IMR-90 (cell line): Measurements from ENCODE around the gene FAF1. TPM values are rescaled to one million over a fixed set of nuclear protein-coding genes. Genes with fewer than 3 reads are reported as not detected.

Experiments used
- ATAC-seq: fragments of 200-7000 bp; cut with Tn5 transposase; 2 replicates; pipeline ENCODE4 v1.9.1; 2020; ENCODE audit warnings: low read depth, mild to moderate bottlenecking, moderate library complexity
- BruUV-seq: library from RNA; stranded (reverse); fragments of 400-500 nt; replicated peaks from 2 replicates; lab custom pipeline; 2021; lab: Mats Ljungman, UMichigan
- CTCF ChIA-PET: fragments of 300-600 bp; formaldehyde crosslinking; extraction: SDS; loops from one replicate; lab custom pipeline; 2021; ENCODE audit warnings: antibody characterized with exemption; lab: Yijun Ruan, JAX
- POLR2A ChIA-PET: fragments of 300-600 bp; sonication (Branson Sonifier 250); formaldehyde crosslinking; loops from one replicate; lab custom pipeline; 2022; ENCODE audit warnings: antibody characterized with exemption; ENCODE audit not compliant: unreplicated experiment; lab: Charles Lee
- DNase-seq: peaks from one replicate; pipeline ENCODE4 v3.0.0; 2013
- H2AFZ ChIP-seq: replicated peaks from 2 replicates; pipeline ENCODE3; 2013; ENCODE audit warnings: low read length, mild to moderate bottlenecking; ENCODE audit not compliant: poor library complexity
- H2AK5ac ChIP-seq: 2 replicates; pipeline ENCODE4 v1.6.1; 2013; ENCODE audit warnings: low read depth, low read length, inconsistent platforms
- H2AK9ac ChIP-seq: replicated peaks from 2 replicates; pipeline ENCODE3; 2013; ENCODE audit warnings: mild to moderate bottlenecking, low read depth, low read length, moderate library complexity; ENCODE audit not compliant: poor library complexity
- H2BK120ac ChIP-seq: 2 replicates; pipeline ENCODE4 v1.6.1; 2013; ENCODE audit warnings: low read depth, low read length, inconsistent platforms
- H2BK15ac ChIP-seq: 3 replicates; pipeline ENCODE4 v1.6.1; 2013; ENCODE audit warnings: low read depth, low read length, inconsistent platforms
- H2BK20ac ChIP-seq: 2 replicates; pipeline ENCODE4 v1.6.1; 2013; ENCODE audit warnings: low read depth, mild to moderate bottlenecking, inconsistent platforms, low read length, moderate library complexity
- H2BK5ac ChIP-seq: 2 replicates; pipeline ENCODE4 v1.6.1; 2013; ENCODE audit warnings: mild to moderate bottlenecking, low read depth, low read length, inconsistent platforms; ENCODE audit not compliant: poor library complexity, severe bottlenecking
- H3K14ac ChIP-seq: replicated peaks from 2 replicates; pipeline ENCODE4 v1.6.1; 2013; ENCODE audit warnings: low read depth, low read length, inconsistent platforms
- H3K18ac ChIP-seq: 2 replicates; pipeline ENCODE4 v1.6.1; 2013; ENCODE audit warnings: low read depth, low read length, control low read depth
- H3K23ac ChIP-seq: 2 replicates; pipeline ENCODE4 v1.6.1; 2013; ENCODE audit warnings: low read depth, low read length, inconsistent platforms
- H3K27ac ChIP-seq: 2 replicates; pipeline ENCODE4 v1.5.1; 2013; ENCODE audit warnings: mild to moderate bottlenecking, control low read depth, low read length; ENCODE audit not compliant: insufficient read depth
- H3K27me3 ChIP-seq: 2 replicates; pipeline ENCODE4 v1.6.1; 2013; ENCODE audit warnings: low read length; ENCODE audit not compliant: control insufficient read depth, insufficient read depth
- H3K36me3 ChIP-seq: 2 replicates; pipeline ENCODE4 v1.6.1; 2013; ENCODE audit warnings: low read length, mixed read lengths; ENCODE audit not compliant: control insufficient read depth, insufficient read depth
- H3K4ac ChIP-seq: 2 replicates; pipeline ENCODE4 v1.6.1; 2013; ENCODE audit warnings: low read depth, low read length, inconsistent platforms
- H3K4me1 ChIP-seq: 2 replicates; pipeline ENCODE4 v1.6.1; 2013; ENCODE audit warnings: low read length, mixed read lengths; ENCODE audit not compliant: control insufficient read depth, insufficient read depth
- H3K4me2 ChIP-seq: 2 replicates; pipeline ENCODE4 v1.6.1; 2013; ENCODE audit warnings: low read depth, mild to moderate bottlenecking, control low read depth, low read length, moderate library complexity
- H3K4me3 ChIP-seq: 2 replicates; pipeline ENCODE4 v1.5.1; 2013; ENCODE audit warnings: low read depth, mild to moderate bottlenecking, control low read depth, low read length, moderate library complexity; ENCODE audit not compliant: insufficient read depth
- H3K56ac ChIP-seq: 2 replicates; pipeline ENCODE4 v1.6.1; 2013; ENCODE audit warnings: low read length, inconsistent platforms; ENCODE audit not compliant: insufficient read depth; ENCODE audit errors: extremely low read depth
- H3K79me1 ChIP-seq, 2 experiments: 2 replicates each; pipeline ENCODE4 v1.6.1; 2013; ENCODE audit warnings: low read length in 2 of 2, inconsistent platforms in 1 of 2, low read depth in 1 of 2
- H3K9ac ChIP-seq: 2 replicates; pipeline ENCODE4 v1.6.1; 2013; ENCODE audit warnings: low read depth, low read length, control low read depth
- H3K9me1 ChIP-seq: 2 replicates; pipeline ENCODE4 v1.6.1; 2013; ENCODE audit warnings: low read length, inconsistent platforms; ENCODE audit not compliant: insufficient read depth
- H3K9me3 ChIP-seq: 2 replicates; pipeline ENCODE4 v1.6.1; 2013; ENCODE audit warnings: low read length; ENCODE audit not compliant: control insufficient read depth, insufficient read depth
- H4K20me1 ChIP-seq: 2 replicates; pipeline ENCODE4 v1.6.1; 2013; ENCODE audit warnings: low read length, inconsistent platforms; ENCODE audit not compliant: insufficient read depth
- H4K5ac ChIP-seq: 2 replicates; pipeline ENCODE4 v1.6.1; 2013; ENCODE audit warnings: mild to moderate bottlenecking, low read depth, low read length, control low read depth
- H4K8ac ChIP-seq, 2 experiments: 2 replicates each; pipeline ENCODE4 v1.6.1; 2013; ENCODE audit warnings: low read depth in 2 of 2, low read length in 2 of 2, control low read depth in 1 of 2, inconsistent platforms in 1 of 2
- H4K91ac ChIP-seq: 2 replicates; pipeline ENCODE4 v1.6.1; 2013; ENCODE audit warnings: low read depth, low read length, inconsistent platforms; ENCODE audit not compliant: insufficient read depth
- BHLHE40 ChIP-seq: fragments of 150-350 bp; IDR thresholded peaks from 2 replicates; pipeline ENCODE4 v1.6.1; 2016; ENCODE audit warnings: mild to moderate bottlenecking, low read depth, low read length
- CEBPB ChIP-seq: IDR thresholded peaks from 2 replicates; pipeline ENCODE4 v1.6.1; 2012; ENCODE audit warnings: low read depth, low read length, improper control_type of control experiment
- CHD1 ChIP-seq: IDR thresholded peaks from 2 replicates; pipeline ENCODE4 v1.6.1; 2012; ENCODE audit warnings: low read depth, low read length, improper control_type of control experiment
- FOS ChIP-seq: fragments of 150-350 bp; IDR thresholded peaks from 2 replicates; pipeline ENCODE4 v1.6.1; 2016; ENCODE audit warnings: low read depth, low read length
- MAFK ChIP-seq: IDR thresholded peaks from 2 replicates; pipeline ENCODE4 v1.6.1; 2012; ENCODE audit warnings: low read depth, low read length, improper control_type of control experiment
- MAZ ChIP-seq: IDR thresholded peaks from 2 replicates; pipeline ENCODE4 v1.6.1; 2012; ENCODE audit warnings: low read depth, mild to moderate bottlenecking, low read length, improper control_type of control experiment, moderate library complexity, borderline replicate concordance
- MXI1 ChIP-seq: IDR thresholded peaks from 2 replicates; pipeline ENCODE4 v1.6.1; 2012; ENCODE audit warnings: low read depth, mild to moderate bottlenecking, low read length, moderate library complexity, borderline replicate concordance
- NFE2L2 ChIP-seq: fragments of 150-350 bp; IDR thresholded peaks from 2 replicates; pipeline ENCODE4 v1.6.1; 2016; ENCODE audit warnings: low read depth, mild to moderate bottlenecking, low read length
- POLR2A ChIP-seq: IDR thresholded peaks from 2 replicates; pipeline ENCODE4 v1.6.1; 2012; ENCODE audit warnings: mild to moderate bottlenecking, low read depth, low read length
- RAD21 ChIP-seq: IDR thresholded peaks from 2 replicates; pipeline ENCODE4 v1.6.1; 2012; ENCODE audit warnings: low read length, improper control_type of control experiment
- RCOR1 ChIP-seq: IDR thresholded peaks from 2 replicates; pipeline ENCODE4 v1.6.1; 2012; ENCODE audit warnings: mild to moderate bottlenecking, low read length, improper control_type of control experiment; ENCODE audit not compliant: insufficient replicate concordance
- RFX5 ChIP-seq: IDR thresholded peaks from 2 replicates; pipeline ENCODE4 v1.8.0; 2012; ENCODE audit warnings: low read depth, mild to moderate bottlenecking, low read length, moderate library complexity
- SMC3 ChIP-seq: fragments of 150-350 bp; IDR thresholded peaks from 2 replicates; pipeline ENCODE4 v1.6.1; 2016; ENCODE audit warnings: low read depth, mild to moderate bottlenecking, antibody characterized with exemption, low read length, moderate library complexity
- WGBS, 2 experiments: methylation state at CpG; one replicate each; pipeline versions ENCODE4 v1.1.5 to v1.1.7; 2013; ENCODE audit warnings: missing lambda C conversion rate in 2 of 2; ENCODE audit not compliant: insufficient read length in 1 of 2; ENCODE audit errors: extremely low coverage in 2 of 2; 5-methylcytosine and 5-hydroxymethylcytosine counted together
- dilution Hi-C: fragments of 300-500 bp; cut with HindIII; formaldehyde crosslinking; loops from one replicate; pipeline ENCODE4 v1.14.3; 2018; ENCODE audit warnings: low sequenced_read_pairs; ENCODE audit not compliant: unreplicated experiment
- in situ Hi-C: fragments of 300-500 bp; cut with MboI; formaldehyde crosslinking; loops from 3 replicates; pipeline ENCODE4 v1.14.3; 2019; ENCODE audit warnings: low sequenced_read_pairs, inconsistent platforms, mixed read lengths
- intact Hi-C: fragments of 100-400 bp; cut with micrococcal nuclease; formaldehyde crosslinking; loops from 2 replicates; pipeline ENCODE4 v1.10.0; 2022
- polyA plus RNA-seq, 3 experiments: library from polyadenylated mRNA; depleted of rRNA; stranded (reverse); fragments of >200 nt; gene quantifications; 2 replicates each; pipeline ENCODE4 v1.2.3, GENCODE V29; 2012; ENCODE audit warnings: low replicate concordance in 1 of 3
- total RNA-seq: library from RNA; depleted of rRNA; stranded (reverse); fragments of >200 nt; gene quantifications from 2 replicates; pipeline ENCODE4 v1.2.3, GENCODE V29; 2012
- TF ChIP-seq, protein P1 (sequence below): fragments of 150-350 bp; IDR thresholded peaks from 2 replicates; pipeline ENCODE4 v1.6.1; 2016; ENCODE audit warnings: low read depth, mild to moderate bottlenecking, low read length, moderate library complexity, borderline replicate concordance
- TF ChIP-seq, protein P2 (sequence below): fragments of 150-350 bp; IDR thresholded peaks from 2 replicates; pipeline ENCODE4 v1.6.1; 2017; ENCODE audit warnings: mild to moderate bottlenecking, antibody characterized with exemption, low read length, low read depth
- TF ChIP-seq, protein P3 (sequence below): conservative IDR thresholded peaks from 2 replicates; pipeline ENCODE4 v1.5.1; 2012; ENCODE audit warnings: mild to moderate bottlenecking, low read depth, low read length, improper control_type of control experiment

FAF1 gene
- total and polyA plus RNA-seq, 2 of the 4 experiments (the other 2 are of a cell fraction), result 18.8 to 72.9 TPM

GRCh38 chr1:50973255-50973654 is 13.2 kb upstream of the FAF1 start:
- Histone ChIP-seq H3K4me1 (peaks cover 6% of the 10 kb centered on the region; the same call in 1 of the 2 replicates), H3K18ac (no peak overlapping the region), H3K4me2 (no peak overlapping the region), H3K36me3 (no peaks in the 10 kb centered on the region; the same call in 1 of the 2 replicates), H3K23ac (peak overlapping the region; percentile 67; the same call in 1 of the 2 replicates), H3K27me3 (no peaks in the 10 kb centered on the region), H4K8ac (no peak overlapping the region), H2BK5ac (no peak overlapping the region), H4K91ac (no peak overlapping the region), H3K4me3 (no peak overlapping the region), H4K20me1 (no peaks in the 10 kb centered on the region; the same call in none of the 2 replicates), H3K9me1 (peaks cover 2% of the 10 kb centered on the region; the same call in 1 of the 2 replicates), H3K14ac (no peak overlapping the region), H2AK5ac (no peak overlapping the region), H2BK20ac (no peak overlapping the region), H3K9ac (no peak overlapping the region), H2BK120ac (no peak overlapping the region), H3K9me3 (no peaks in the 10 kb centered on the region), H2AK9ac (no peak overlapping the region), H2BK15ac (no peak overlapping the region), H3K4ac (no peak overlapping the region), H3K56ac (no peak overlapping the region), H4K5ac (no peak overlapping the region), H3K79me1 (peaks cover 3 to 22% of the 10 kb centered on the region in 2 experiments; a peak in 3 of 4 replicates), H2AFZ (no peak overlapping the region), H3K27ac (no peak overlapping the region)
- in situ Hi-C loops, result no loop called here
- POLR2A ChIA-PET, result no interaction called here
- DNase-seq (no peak), ATAC-seq (no peak)
- intact Hi-C loops, result loop anchor here (10.0 kb wide), 1 partner anchor 322 kb away; no protein-coding TSS in a partner anchor
- TF ChIP-seq, protein P1, sequence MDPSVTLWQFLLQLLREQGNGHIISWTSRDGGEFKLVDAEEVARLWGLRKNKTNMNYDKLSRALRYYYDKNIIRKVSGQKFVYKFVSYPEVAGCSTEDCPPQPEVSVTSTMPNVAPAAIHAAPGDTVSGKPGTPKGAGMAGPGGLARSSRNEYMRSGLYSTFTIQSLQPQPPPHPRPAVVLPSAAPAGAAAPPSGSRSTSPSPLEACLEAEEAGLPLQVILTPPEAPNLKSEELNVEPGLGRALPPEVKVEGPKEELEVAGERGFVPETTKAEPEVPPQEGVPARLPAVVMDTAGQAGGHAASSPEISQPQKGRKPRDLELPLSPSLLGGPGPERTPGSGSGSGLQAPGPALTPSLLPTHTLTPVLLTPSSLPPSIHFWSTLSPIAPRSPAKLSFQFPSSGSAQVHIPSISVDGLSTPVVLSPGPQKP, result no peak
- TF ChIP-seq SMC3, result no peak
- no peak for TF ChIP-seq BHLHE40
- TF ChIP-seq MAFK, result no peak
- TF ChIP-seq MXI1, result no peak
- no peak for TF ChIP-seq RAD21
- no peak for TF ChIP-seq RCOR1
- no peak for TF ChIP-seq CEBPB
- TF ChIP-seq POLR2A, result no peak
- TF ChIP-seq NFE2L2, result no peak
- no peak for TF ChIP-seq CHD1
- TF ChIP-seq, protein P2, sequence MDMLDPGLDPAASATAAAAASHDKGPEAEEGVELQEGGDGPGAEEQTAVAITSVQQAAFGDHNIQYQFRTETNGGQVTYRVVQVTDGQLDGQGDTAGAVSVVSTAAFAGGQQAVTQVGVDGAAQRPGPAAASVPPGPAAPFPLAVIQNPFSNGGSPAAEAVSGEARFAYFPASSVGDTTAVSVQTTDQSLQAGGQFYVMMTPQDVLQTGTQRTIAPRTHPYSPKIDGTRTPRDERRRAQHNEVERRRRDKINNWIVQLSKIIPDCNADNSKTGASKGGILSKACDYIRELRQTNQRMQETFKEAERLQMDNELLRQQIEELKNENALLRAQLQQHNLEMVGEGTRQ, result no peak
- TF ChIP-seq, protein P3, sequence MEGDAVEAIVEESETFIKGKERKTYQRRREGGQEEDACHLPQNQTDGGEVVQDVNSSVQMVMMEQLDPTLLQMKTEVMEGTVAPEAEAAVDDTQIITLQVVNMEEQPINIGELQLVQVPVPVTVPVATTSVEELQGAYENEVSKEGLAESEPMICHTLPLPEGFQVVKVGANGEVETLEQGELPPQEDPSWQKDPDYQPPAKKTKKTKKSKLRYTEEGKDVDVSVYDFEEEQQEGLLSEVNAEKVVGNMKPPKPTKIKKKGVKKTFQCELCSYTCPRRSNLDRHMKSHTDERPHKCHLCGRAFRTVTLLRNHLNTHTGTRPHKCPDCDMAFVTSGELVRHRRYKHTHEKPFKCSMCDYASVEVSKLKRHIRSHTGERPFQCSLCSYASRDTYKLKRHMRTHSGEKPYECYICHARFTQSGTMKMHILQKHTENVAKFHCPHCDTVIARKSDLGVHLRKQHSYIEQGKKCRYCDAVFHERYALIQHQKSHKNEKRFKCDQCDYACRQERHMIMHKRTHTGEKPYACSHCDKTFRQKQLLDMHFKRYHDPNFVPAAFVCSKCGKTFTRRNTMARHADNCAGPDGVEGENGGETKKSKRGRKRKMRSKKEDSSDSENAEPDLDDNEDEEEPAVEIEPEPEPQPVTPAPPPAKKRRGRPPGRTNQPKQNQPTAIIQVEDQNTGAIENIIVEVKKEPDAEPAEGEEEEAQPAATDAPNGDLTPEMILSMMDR, result no peak
- TF ChIP-seq RFX5, result no peak
- TF ChIP-seq MAZ, result no peak
- no peak for TF ChIP-seq FOS
- WGBS, 2 experiments, result no CpG with 5 or more reads among the region's 1 CpG
- CTCF ChIA-PET, result interaction anchor here (1.2 kb wide), 1 partner anchor 219 kb away, joined by 4 read pairs; no protein-coding TSS in a partner anchor
- dilution Hi-C loops, result no loop called here
- BruUV-seq, result no TSS peak
